Smooth muscle cell (in vitro differentiated cells): ENCODE measurements around the gene LIN7B. TPM values are rescaled to one million over a fixed set of nuclear protein-coding genes. Genes with fewer than 3 reads are reported as not detected.
A peak's percentile ranks its signal among the peaks of the same experiment; 100 is the strongest.

Experiments
- DNase-seq: peaks from one replicate; lab custom pipeline; 2025; ENCODE audit not compliant: unreplicated experiment; lab: John Stamatoyannopoulos, UW
- H2AFZ ChIP-seq: fragments of 200-600 bp; sonication (generic); 2 replicates; pipeline ENCODE4 v1.6.0; 2016; ENCODE audit warnings: antibody characterized with exemption, low read depth, mild to moderate bottlenecking
- H3F3A ChIP-seq: fragments of 200-600 bp; sonication (generic); 2 replicates; pipeline ENCODE4 v1.6.0; 2017; ENCODE audit warnings: antibody characterized with exemption, low read depth
- H3K27ac ChIP-seq: fragments of 200-600 bp; sonication (generic); 2 replicates; pipeline ENCODE4 v1.5.1; 2016; ENCODE audit warnings: low read depth, mild to moderate bottlenecking
- H3K27me3 ChIP-seq: fragments of 200-600 bp; sonication (generic); 2 replicates; pipeline ENCODE4 v1.6.1; 2016; ENCODE audit warnings: low read depth, mild to moderate bottlenecking
- H3K36me3 ChIP-seq: fragments of 200-600 bp; sonication (generic); 2 replicates; pipeline ENCODE4 v1.5.1; 2016; ENCODE audit warnings: low read depth
- H3K4me1 ChIP-seq: fragments of 200-600 bp; sonication (generic); 2 replicates; pipeline ENCODE4 v1.5.1; 2016; ENCODE audit warnings: low read depth
- H3K4me2 ChIP-seq: fragments of 200-600 bp; sonication (generic); 2 replicates; pipeline ENCODE4 v1.6.0; 2016; ENCODE audit warnings: mild to moderate bottlenecking
- H3K4me3 ChIP-seq: fragments of 200-600 bp; sonication (generic); 2 replicates; pipeline ENCODE4 v1.5.1; 2016; ENCODE audit warnings: mild to moderate bottlenecking
- H3K79me2 ChIP-seq: fragments of 200-600 bp; sonication (generic); 2 replicates; pipeline ENCODE4 v1.6.0; 2016; ENCODE audit warnings: low read depth, mild to moderate bottlenecking
- H3K9ac ChIP-seq: fragments of 200-600 bp; sonication (generic); 2 replicates; pipeline ENCODE4 v1.6.0; 2016; ENCODE audit warnings: low read depth
- H3K9me3 ChIP-seq: fragments of 200-600 bp; sonication (generic); replicated peaks from 2 replicates; pipeline ENCODE4 v1.5.1; 2016; ENCODE audit warnings: low read depth
- H4K20me1 ChIP-seq: fragments of 200-600 bp; sonication (generic); 2 replicates; pipeline ENCODE4 v1.6.0; 2016; ENCODE audit warnings: low read depth
- WGBS: methylation state at CpG from one replicate; pipeline ENCODE4 v1.1.7; 2016; ENCODE audit warnings: low lambda C conversion rate; 5-methylcytosine and 5-hydroxymethylcytosine counted together
- polyA plus RNA-seq: library from polyadenylated mRNA; unstranded; fragments of >200 nt; fragmentation: Nextera tagmentation; extraction: Ambion mirVana; gene quantifications from 2 replicates; pipeline ENCODE4 v1.2.1, GENCODE V29; 2016
- total RNA-seq: library from RNA; depleted of rRNA; stranded (reverse); fragments of >200 nt; gene quantifications from 2 replicates; pipeline ENCODE4 v1.2.3, GENCODE V29; 2014
- TF ChIP-seq, protein P1 (sequence below): fragments of 200-600 bp; sonication (generic); IDR thresholded peaks from 2 replicates; pipeline ENCODE4 v1.5.1; 2017; ENCODE audit warnings: borderline replicate concordance, mild to moderate bottlenecking, antibody characterized with exemption; ENCODE audit not compliant: insufficient read depth, poor library complexity, severe bottlenecking

The LIN7B gene
- total and polyA plus RNA-seq, 2 experiments from 2014 or later: 11.7 to 24.7 TPM

DNA sequence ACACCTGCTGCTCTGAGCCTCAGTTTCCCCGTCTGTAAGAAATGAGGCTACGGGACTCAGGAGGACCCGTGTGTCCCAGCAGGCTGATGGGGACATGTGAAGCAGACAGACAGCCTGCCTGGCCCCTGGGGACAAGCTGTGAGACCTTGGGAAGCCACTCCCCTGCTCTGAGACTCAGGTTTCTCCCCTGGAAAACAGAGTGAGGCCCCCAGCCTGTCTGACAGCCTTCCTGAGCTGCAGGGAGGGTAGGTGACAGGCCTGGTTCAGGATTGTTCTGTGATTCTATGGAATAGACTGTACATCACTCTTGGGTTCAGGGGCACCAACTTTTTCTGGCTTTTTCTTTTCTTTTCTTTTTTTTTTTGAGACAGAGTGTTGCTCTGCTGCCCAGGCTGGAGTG is 46.6 kb upstream of the LIN7B start:
- WGBS: 62% methylated on average over 3 of the region's 3 CpGs
- Histone ChIP-seq H3F3A (no peaks in the 10 kb centered on the region), H3K4me3 (no peak overlapping the region), H3K27ac (no peak overlapping the region), H3K9me3 (no peaks in the 10 kb centered on the region), H3K27me3 (peaks cover 15% of the 10 kb centered on the region), H3K36me3 (no peaks in the 10 kb centered on the region), H3K9ac (no peak overlapping the region), H3K4me1 (peaks cover 16% of the 10 kb centered on the region), H2AFZ (no peak overlapping the region), H4K20me1 (no peaks in the 10 kb centered on the region), H3K4me2 (no peak overlapping the region), H3K79me2 (no peaks in the 10 kb centered on the region)
- TF ChIP-seq, protein P1, sequence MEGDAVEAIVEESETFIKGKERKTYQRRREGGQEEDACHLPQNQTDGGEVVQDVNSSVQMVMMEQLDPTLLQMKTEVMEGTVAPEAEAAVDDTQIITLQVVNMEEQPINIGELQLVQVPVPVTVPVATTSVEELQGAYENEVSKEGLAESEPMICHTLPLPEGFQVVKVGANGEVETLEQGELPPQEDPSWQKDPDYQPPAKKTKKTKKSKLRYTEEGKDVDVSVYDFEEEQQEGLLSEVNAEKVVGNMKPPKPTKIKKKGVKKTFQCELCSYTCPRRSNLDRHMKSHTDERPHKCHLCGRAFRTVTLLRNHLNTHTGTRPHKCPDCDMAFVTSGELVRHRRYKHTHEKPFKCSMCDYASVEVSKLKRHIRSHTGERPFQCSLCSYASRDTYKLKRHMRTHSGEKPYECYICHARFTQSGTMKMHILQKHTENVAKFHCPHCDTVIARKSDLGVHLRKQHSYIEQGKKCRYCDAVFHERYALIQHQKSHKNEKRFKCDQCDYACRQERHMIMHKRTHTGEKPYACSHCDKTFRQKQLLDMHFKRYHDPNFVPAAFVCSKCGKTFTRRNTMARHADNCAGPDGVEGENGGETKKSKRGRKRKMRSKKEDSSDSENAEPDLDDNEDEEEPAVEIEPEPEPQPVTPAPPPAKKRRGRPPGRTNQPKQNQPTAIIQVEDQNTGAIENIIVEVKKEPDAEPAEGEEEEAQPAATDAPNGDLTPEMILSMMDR: no peak
- no peak for DNase-seq

DNA sequence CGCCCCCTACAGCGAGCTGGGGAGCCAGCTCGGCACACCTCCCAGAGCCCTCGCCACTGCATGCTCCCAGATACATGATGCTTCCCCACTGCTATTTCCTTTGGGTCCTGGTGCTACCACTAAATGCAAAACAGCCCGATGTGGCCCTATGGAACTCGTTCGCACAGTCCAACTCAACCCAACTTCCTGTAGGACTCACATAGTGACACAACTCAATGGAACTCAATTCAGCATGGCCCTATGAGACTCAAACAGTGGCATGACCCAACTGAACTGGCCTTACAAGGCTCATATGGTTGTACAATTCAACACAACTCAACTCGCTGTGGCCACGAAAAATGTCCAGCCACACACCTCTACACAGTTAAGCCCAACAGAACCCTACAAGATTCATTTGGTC is 45.1 kb upstream of the LIN7B start:
- Histone ChIP-seq H3K9me3 (no peaks in the 10 kb centered on the region), H3K36me3 (no peaks in the 10 kb centered on the region), H3K79me2 (no peaks in the 10 kb centered on the region), H4K20me1 (no peaks in the 10 kb centered on the region), H2AFZ (no peak overlapping the region), H3K9ac (no peak overlapping the region), H3K27me3 (peaks cover 29% of the 10 kb centered on the region), H3K4me1 (peaks cover 16% of the 10 kb centered on the region), H3K4me2 (no peak overlapping the region), H3K27ac (no peak overlapping the region), H3K4me3 (no peak overlapping the region), H3F3A (no peaks in the 10 kb centered on the region)
- TF ChIP-seq, protein P1: no peak
- DNase-seq: no peak
- 96% methylated on average over 9 of the region's 9 CpGs for WGBS

DNA sequence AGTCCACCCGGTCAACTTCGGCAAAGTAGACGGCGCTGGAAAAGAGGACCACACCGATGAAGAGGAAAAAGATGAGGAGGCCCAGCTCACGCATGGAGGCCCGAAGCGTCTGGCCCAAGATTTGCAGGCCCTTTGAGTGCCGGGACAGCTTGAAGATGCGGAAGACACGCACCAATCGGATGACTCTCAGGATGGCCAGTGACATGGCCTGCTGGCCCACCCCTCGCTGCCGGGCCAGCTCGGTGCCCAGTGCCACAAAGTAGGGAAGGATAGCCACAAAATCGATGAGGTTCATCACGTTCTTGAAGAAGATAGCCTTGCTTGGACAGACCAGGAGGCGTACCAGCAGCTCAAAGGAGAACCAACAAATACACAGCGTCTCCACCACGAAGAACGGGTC is 43.8 kb upstream of the LIN7B start:
- TF ChIP-seq, protein P1: no peak
- Histone ChIP-seq H3F3A (no peaks in the 10 kb centered on the region), H3K4me1 (peaks cover 4% of the 10 kb centered on the region), H3K27ac (no peak overlapping the region), H3K9ac (no peak overlapping the region), H3K36me3 (no peaks in the 10 kb centered on the region), H4K20me1 (no peaks in the 10 kb centered on the region), H2AFZ (no peak overlapping the region), H3K79me2 (no peaks in the 10 kb centered on the region), H3K9me3 (no peaks in the 10 kb centered on the region), H3K4me2 (no peak overlapping the region), H3K27me3 (peaks cover 29% of the 10 kb centered on the region), H3K4me3 (no peak overlapping the region)
- 96% methylated on average over 21 of the region's 21 CpGs for WGBS
- no peak for DNase-seq

DNA sequence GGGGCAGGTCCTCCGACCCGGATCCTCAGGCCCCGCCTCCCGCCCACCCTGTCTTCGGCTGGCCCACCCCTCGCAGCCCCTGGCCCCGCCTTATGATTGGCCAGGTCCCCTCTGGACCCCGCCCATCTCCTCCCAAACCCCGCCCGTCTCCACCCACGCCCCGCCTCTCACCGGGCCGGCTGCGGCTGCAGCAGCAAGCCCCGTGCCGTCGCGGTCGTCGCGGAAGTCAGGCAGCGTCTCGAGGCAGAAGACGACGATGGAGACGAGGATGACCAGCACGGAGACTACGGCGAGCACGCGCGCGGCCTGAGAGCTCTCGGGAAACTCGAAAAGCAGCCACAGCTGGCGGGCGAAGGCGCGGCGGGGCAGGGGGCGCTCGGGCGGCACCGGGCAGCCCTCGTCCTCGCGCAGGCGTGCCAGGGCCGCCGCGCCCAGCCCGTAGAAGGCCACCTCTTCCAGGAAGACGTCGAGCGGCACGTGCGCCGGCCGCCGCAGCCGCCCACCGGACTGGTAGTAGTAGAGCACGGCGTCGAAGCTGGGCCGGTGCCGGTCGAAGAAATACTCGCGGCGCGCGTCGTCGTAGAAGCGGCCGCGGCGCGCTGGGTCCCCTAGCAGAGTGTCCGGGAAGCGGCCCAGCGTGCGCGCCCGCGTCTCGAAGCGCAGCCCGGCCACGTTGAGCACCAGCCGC is 42.2 kb upstream of the LIN7B start:
- no peaks in the 10 kb centered on the region for H4K20me1 ChIP-seq
- H3K79me2 ChIP-seq: no peaks in the 10 kb centered on the region
- H3K4me1 ChIP-seq: no peaks in the 10 kb centered on the region
- no peak for DNase-seq
- WGBS: 14% methylated on average over 77 of the region's 93 CpGs
- no peak overlapping the region for H3K4me3 ChIP-seq
- no peaks in the 10 kb centered on the region for H3K36me3 ChIP-seq
- TF ChIP-seq, protein P1: no peak
- no peak overlapping the region for H2AFZ ChIP-seq
- H3K9ac ChIP-seq: no peak overlapping the region
- H3K27me3 ChIP-seq: peaks cover 29% of the 10 kb centered on the region
- peak overlapping the region; percentile 74 for H3K4me2 ChIP-seq
- no peaks in the 10 kb centered on the region for H3F3A ChIP-seq
- no peaks in the 10 kb centered on the region for H3K9me3 ChIP-seq
- no peak overlapping the region for H3K27ac ChIP-seq
